ENCODE results near the gene AMPH.

GRCh38 chr7:38548605-38549004 is 82.6 kb downstream of the AMPH start:
- TF ChIP-seq POLR2A (IDR thresholded peaks at IDR 0.05; ENCODE audit: low read depth, low read length) (no peak), TAF1 (IDR thresholded peaks at IDR 0.05; ENCODE audit: low read depth, low read length) (no peak)

Measured in GM12891 (cell line).